Neural crest cell (in vitro differentiated cells): ENCODE data around the gene SLC25A18. TPM values are rescaled to one million over a fixed set of nuclear protein-coding genes. Genes with fewer than 3 reads are reported as not detected.

Source experiments
- DNase-seq: peaks from one replicate; pipeline ENCODE4 v3.0.0; 2021; ENCODE audit warnings: low read depth, mixed read lengths, low spot score
- H3K27ac Mint-ChIP-seq: one replicate; pipeline ENCODE4 v1.8.0; 2021; ENCODE audit warnings: mild to moderate bottlenecking, mixed read lengths; ENCODE audit not compliant: unreplicated experiment
- H3K27me3 Mint-ChIP-seq: 2 replicates; pipeline ENCODE4 v1.8.0; 2021; ENCODE audit warnings: low read depth, mild to moderate bottlenecking, mixed read lengths
- H3K36me3 Mint-ChIP-seq: 2 replicates; pipeline ENCODE4 v1.8.0; 2021; ENCODE audit warnings: low read depth, mild to moderate bottlenecking, mixed read lengths
- H3K4me1 Mint-ChIP-seq: 2 replicates; pipeline ENCODE4 v1.8.0; 2021; ENCODE audit warnings: mixed read lengths
- H3K4me3 Mint-ChIP-seq: one replicate; pipeline ENCODE4 v1.8.0; 2021; ENCODE audit warnings: mild to moderate bottlenecking, mixed read lengths
- H3K9me3 Mint-ChIP-seq: 2 replicates; pipeline ENCODE4 v1.8.0; 2021; ENCODE audit warnings: mixed read lengths
- total RNA-seq: library from RNA; stranded (reverse); gene quantifications from 2 replicates; pipeline ENCODE4 v1.2.1, GENCODE V29; 2021
- TF ChIP-seq, protein P1 (sequence below): fragments of 200-600 bp; sonication (generic); conservative IDR thresholded peaks from 2 replicates; pipeline ENCODE4 v1.5.0; 2021; ENCODE audit warnings: antibody characterized with exemption, mild to moderate bottlenecking

SLC25A18 gene
- total RNA-seq, 1 donor from 2014 or later, result 0.86 TPM

DNA sequence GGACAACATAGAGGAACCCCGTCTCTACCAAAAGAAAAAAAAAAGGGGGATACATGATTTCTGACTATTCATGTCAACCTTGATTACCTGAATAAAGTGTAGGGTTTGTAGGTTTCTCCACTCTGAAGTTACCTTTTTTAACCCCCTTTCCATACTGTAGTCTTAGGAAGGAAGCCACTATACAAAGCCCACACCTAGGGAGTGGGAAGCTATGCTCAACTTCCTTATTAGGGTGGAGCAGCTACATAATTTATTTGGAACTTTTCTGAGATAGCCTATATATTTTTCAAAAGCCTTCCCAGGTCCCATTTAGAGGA, 65.8 kb downstream of the SLC25A18 start:
- Mint-ChIP-seq H3K27ac (peak overlapping the region; percentile 97), H3K27me3 (no peaks in the 10 kb centered on the region), H3K9me3 (no peaks in the 10 kb centered on the region), H3K36me3 (no peaks in the 10 kb centered on the region), H3K4me1 (peaks cover 10% of the 10 kb centered on the region), H3K4me3 (peak overlapping the region; percentile 96)
- no peak for DNase-seq
- TF ChIP-seq, protein P1, sequence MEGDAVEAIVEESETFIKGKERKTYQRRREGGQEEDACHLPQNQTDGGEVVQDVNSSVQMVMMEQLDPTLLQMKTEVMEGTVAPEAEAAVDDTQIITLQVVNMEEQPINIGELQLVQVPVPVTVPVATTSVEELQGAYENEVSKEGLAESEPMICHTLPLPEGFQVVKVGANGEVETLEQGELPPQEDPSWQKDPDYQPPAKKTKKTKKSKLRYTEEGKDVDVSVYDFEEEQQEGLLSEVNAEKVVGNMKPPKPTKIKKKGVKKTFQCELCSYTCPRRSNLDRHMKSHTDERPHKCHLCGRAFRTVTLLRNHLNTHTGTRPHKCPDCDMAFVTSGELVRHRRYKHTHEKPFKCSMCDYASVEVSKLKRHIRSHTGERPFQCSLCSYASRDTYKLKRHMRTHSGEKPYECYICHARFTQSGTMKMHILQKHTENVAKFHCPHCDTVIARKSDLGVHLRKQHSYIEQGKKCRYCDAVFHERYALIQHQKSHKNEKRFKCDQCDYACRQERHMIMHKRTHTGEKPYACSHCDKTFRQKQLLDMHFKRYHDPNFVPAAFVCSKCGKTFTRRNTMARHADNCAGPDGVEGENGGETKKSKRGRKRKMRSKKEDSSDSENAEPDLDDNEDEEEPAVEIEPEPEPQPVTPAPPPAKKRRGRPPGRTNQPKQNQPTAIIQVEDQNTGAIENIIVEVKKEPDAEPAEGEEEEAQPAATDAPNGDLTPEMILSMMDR, result no peak

- no peak overlapping the region for H3K27ac Mint-ChIP-seq
- no peaks in the 10 kb centered on the region for H3K9me3 Mint-ChIP-seq
- H3K27me3 Mint-ChIP-seq, result no peaks in the 10 kb centered on the region
- DNase-seq, result no peak
- H3K36me3 Mint-ChIP-seq, result no peaks in the 10 kb centered on the region
- H3K4me1 Mint-ChIP-seq, result peaks cover 10% of the 10 kb centered on the region
- TF ChIP-seq, protein P1, result no peak
- H3K4me3 Mint-ChIP-seq, result peak overlapping the region; percentile 96
These were observed 66.3 kb downstream of the SLC25A18 start for GRCh38 chr22:17629641-17630040.

DNA sequence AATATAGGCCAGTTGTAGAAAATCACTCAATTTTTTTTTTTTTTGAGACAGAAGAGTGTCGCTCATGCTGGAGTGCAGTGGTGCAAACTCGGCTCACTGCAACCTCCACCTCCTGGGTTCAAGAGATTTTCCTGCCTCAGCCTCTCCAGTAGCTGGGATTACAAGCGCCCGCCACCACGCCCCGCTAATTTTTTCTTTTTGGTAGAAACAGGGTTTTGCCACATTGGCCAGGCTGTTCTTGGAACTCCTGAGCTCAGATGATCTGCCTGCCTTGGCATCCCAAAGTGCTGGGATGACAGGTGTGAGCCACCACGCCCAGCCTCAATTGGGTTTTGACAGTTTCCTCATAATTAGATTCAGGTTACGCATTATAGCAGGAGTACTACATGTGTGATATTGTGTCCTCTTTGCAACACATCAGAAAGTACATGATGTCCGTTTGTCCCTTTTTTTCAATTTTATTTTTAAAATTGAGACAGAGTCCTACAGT, 67.8 kb downstream of the SLC25A18 start:
- Mint-ChIP-seq H3K9me3 (no peaks in the 10 kb centered on the region), H3K4me3 (peak overlapping the region; percentile 69), H3K4me1 (peaks cover 10% of the 10 kb centered on the region), H3K27me3 (no peaks in the 10 kb centered on the region), H3K27ac (no peak overlapping the region), H3K36me3 (no peaks in the 10 kb centered on the region)
- DNase-seq, result no peak
- TF ChIP-seq, protein P1, result no peak

GRCh38 chr22:17633217-17633997, 70.1 kb downstream of the SLC25A18 start:
- DNase-seq, result no peak
- H3K36me3 Mint-ChIP-seq, result no peaks in the 10 kb centered on the region

GRCh38 chr22:17633998-17634323, 70.7 kb downstream of the SLC25A18 start:
- TF ChIP-seq, protein P1, result no peak
- H3K27ac Mint-ChIP-seq, result no peak overlapping the region
- DNase-seq, result no peak

More at GRCh38 chr22:17633217-17633997, 70.1 kb downstream of the SLC25A18 start:
- TF ChIP-seq, protein P1, result no peak
- Mint-ChIP-seq H3K27ac (no peak overlapping the region), H3K4me3 (peak overlapping the region; percentile 29), H3K4me1 (peaks cover 18% of the 10 kb centered on the region), H3K27me3 (no peaks in the 10 kb centered on the region), H3K9me3 (no peaks in the 10 kb centered on the region)

More at GRCh38 chr22:17633998-17634323, 70.7 kb downstream of the SLC25A18 start:
- Mint-ChIP-seq H3K4me3 (peak overlapping the region; percentile 29), H3K9me3 (no peaks in the 10 kb centered on the region), H3K4me1 (peaks cover 13% of the 10 kb centered on the region), H3K36me3 (no peaks in the 10 kb centered on the region), H3K27me3 (no peaks in the 10 kb centered on the region)
